ENCODE measurements around the gene PCDHGA6.
"Not testable (repeated sequence)": the region's sequence is repeated elsewhere in the genome, so short reads cannot be mapped to it uniquely, and the experiment has no call there.

Gene PCDHGA6

GRCh38 chr5:141392429-141393198 is 18.9 kb downstream of the PCDHGA6 start, which contains the start of gene PCDHGA8:
Gene PCDHGA8, plus strand, starts transcription at chr5:141392633. Its CDS starts 181 bp downstream, at chr5:141392814.
- no peak for DNase-seq

- no peak for DNase-seq
Measured at GRCh38 chr5:141393267-141393666, 19.6 kb downstream of the PCDHGA6 start.

GRCh38 chr5:141394401-141395187 is 20.9 kb downstream of the PCDHGA6 start:
- not testable (repeated sequence) for DNase-seq

- not testable (repeated sequence) for DNase-seq
Measured at GRCh38 chr5:141397756-141398551, 24.3 kb downstream of the PCDHGA6 start, which contains the start of gene PCDHGB5. Gene PCDHGB5, plus strand, starts transcription at chr5:141397947. Its CDS starts 181 bp downstream, at chr5:141398128.

GRCh38 chr5:141398608-141399007 is 24.9 kb downstream of the PCDHGA6 start:
- DNase-seq: no peak

GRCh38 chr5:141399555-141400258 is 26.0 kb downstream of the PCDHGA6 start:
- no peak for DNase-seq

- DNase-seq: peak in 2 of 51 donors; percentile 12 to 19
Measured at GRCh38 chr5:141402553-141403243, 29.0 kb downstream of the PCDHGA6 start, which contains the start of gene PCDHGA9. Gene PCDHGA9, plus strand, starts transcription at chr5:141402778. Its CDS starts 175 bp downstream, at chr5:141402953.

GRCh38 chr5:141403387-141403786 is 29.7 kb downstream of the PCDHGA6 start:
- DNase-seq: no peak

GRCh38 chr5:141407790-141408505 is 34.3 kb downstream of the PCDHGA6 start, which contains the start of gene PCDHGB6:
Gene PCDHGB6, plus strand, starts transcription at chr5:141408021. Its CDS starts 182 bp downstream, at chr5:141408203.
- DNase-seq: peak in 1 of 51 donors; percentile 9

GRCh38 chr5:141409598-141410306 is 36.1 kb downstream of the PCDHGA6 start:
- DNase-seq: no peak

GRCh38 chr5:141411575-141411974 is 37.9 kb downstream of the PCDHGA6 start:
- DNase-seq: no peak

- DNase-seq: peak in 3 of 51 donors; percentile 9 to 20 (median 10)
Measured at GRCh38 chr5:141412854-141413539, 39.3 kb downstream of the PCDHGA6 start, which contains the start of gene PCDHGA10. Gene PCDHGA10, plus strand, starts transcription at chr5:141412987. Its CDS starts 189 bp downstream, at chr5:141413176.

- no peak for DNase-seq
Measured at GRCh38 chr5:141413540-141414069, 39.9 kb downstream of the PCDHGA6 start.

GRCh38 chr5:141414548-141415274 is 41.0 kb downstream of the PCDHGA6 start:
- not testable (repeated sequence) for DNase-seq

- DNase-seq: not testable (repeated sequence)
Measured at GRCh38 chr5:141415275-141415618, 41.6 kb downstream of the PCDHGA6 start.

GRCh38 chr5:141417494-141418172 is 43.9 kb downstream of the PCDHGA6 start, which contains the start of gene PCDHGB7:
Gene PCDHGB7, plus strand, starts transcription at chr5:141417677. Its CDS starts 183 bp downstream, at chr5:141417860.
- DNase-seq: peak in 16 of 51 donors; percentile 4 to 59 (median 27)

Data from hypothalamus (tissue), 51 donors.